HAP-1 (cell line): Measurements from ENCODE around the gene LTBR.
"Not testable (repeated sequence)": the region's sequence is repeated elsewhere in the genome, so short reads cannot be mapped to it uniquely, and the experiment has no call there.

Experiments
- DNase-seq, 2 experiments: peaks; one replicate each; pipeline ENCODE4 v3.0.0-alpha.2; 2016 to 2020; ENCODE audit warnings: low spot score in 2 of 2
- H3K27me3 ChIP-seq: fragments of 250-450 bp; sonication (Bioruptor Pico); 2 replicates; pipeline ENCODE4 v1.5.1; 2020; ENCODE audit warnings: low read depth, mild to moderate bottlenecking, moderate library complexity
- H3K36me3 ChIP-seq: fragments of 250-450 bp; sonication (Bioruptor Pico); replicated peaks from 2 replicates; pipeline ENCODE4 v1.5.1; 2020; ENCODE audit warnings: mild to moderate bottlenecking
- H3K4me1 ChIP-seq: fragments of 250-450 bp; sonication (Bioruptor Pico); 2 replicates; pipeline ENCODE4 v1.5.1; 2020; ENCODE audit warnings: mild to moderate bottlenecking
- H3K4me3 ChIP-seq: fragments of 250-450 bp; sonication (Bioruptor Pico); 2 replicates; pipeline ENCODE4 v1.5.1; 2020; ENCODE audit warnings: mild to moderate bottlenecking, moderate library complexity
- H3K9me3 ChIP-seq: fragments of 250-450 bp; sonication (Bioruptor Pico); 2 replicates; pipeline ENCODE4 v1.5.1; 2020; ENCODE audit warnings: mild to moderate bottlenecking, moderate library complexity
- in situ Hi-C: fragments of 300-500 bp; cut with MboI; formaldehyde crosslinking; loops from 3 replicates; pipeline ENCODE4 v1.14.3; 2020; ENCODE audit warnings: low sequenced_read_pairs, inconsistent platforms, mixed read lengths

Gene LTBR

DNA sequence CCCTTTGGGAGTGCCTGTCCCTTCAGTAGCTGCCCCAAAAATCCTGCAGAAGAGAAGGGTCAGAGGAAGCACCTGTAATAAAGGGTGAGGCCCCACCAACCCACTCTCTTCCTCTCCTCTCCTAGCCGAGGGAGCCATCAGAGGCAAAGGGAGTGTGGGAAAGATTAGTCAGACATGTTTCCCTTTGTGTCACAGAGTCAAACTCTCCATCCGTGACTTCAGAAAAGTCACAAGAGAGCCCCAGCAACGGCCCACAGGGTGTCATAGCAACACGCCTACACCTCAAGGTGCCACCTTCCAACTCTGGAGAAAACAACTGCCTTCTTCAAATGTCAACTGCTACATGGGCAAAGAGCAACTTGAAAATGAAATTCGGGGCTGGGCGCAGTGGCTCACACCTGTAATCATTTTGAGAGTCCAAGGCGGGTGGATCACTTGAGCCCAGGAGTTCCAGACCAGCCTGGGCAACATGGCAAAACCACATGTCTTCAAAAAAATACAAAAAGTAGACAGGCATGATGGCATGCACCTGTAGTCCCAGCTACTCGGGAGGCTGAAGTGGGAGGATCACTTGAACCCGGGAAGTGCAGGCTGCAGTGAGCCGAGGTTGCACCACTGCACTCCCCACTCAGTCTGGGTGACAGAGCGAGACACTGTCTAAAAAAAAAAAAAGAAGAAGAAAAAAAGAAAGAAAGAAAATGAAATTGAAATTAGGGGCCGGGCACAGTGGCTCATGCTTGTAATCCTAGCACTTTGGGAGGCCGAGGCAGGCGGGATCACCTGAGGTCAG, 43.1 kb downstream of the LTBR start:
- DNase-seq, result no peak
- in situ Hi-C loops, result loop anchor here (5.0 kb wide), 1 partner anchor 35 kb away; no protein-coding TSS in a partner anchor
- peaks cover 14% of the 10 kb centered on the region for H3K4me1 ChIP-seq
- no peaks in the 10 kb centered on the region for H3K36me3 ChIP-seq
- H3K9me3 ChIP-seq, result no peaks in the 10 kb centered on the region
- H3K27me3 ChIP-seq, result no peaks in the 10 kb centered on the region
- H3K4me3 ChIP-seq, result no peak overlapping the region

DNA sequence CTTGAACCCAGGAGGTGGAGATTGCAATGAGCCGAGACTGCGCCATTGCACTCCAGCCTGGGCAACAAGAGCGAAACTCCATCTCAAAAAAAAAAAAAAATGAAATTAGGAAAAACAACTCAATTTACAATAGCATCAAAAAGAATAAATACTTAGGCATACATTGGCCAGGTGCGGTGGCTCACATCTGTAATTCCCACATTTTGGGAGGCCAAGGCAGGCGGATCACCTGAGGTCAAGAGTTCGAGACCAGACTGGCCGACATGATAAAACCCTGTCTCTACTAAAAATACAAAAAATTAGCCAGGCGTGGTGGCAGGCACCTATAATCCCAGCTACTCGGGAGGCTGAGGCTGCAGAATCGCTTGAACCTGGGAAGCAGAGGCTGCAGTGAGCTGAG, 43.8 kb downstream of the LTBR start:
- in situ Hi-C loops, result loop anchor here (5.0 kb wide), 1 partner anchor 35 kb away; no protein-coding TSS in a partner anchor
- H3K4me3 ChIP-seq, H3K27me3 ChIP-seq, H3K36me3 ChIP-seq, DNase-seq, H3K9me3 ChIP-seq: not testable (repeated sequence)
- H3K4me1 ChIP-seq, result peaks cover 14% of the 10 kb centered on the region

DNA sequence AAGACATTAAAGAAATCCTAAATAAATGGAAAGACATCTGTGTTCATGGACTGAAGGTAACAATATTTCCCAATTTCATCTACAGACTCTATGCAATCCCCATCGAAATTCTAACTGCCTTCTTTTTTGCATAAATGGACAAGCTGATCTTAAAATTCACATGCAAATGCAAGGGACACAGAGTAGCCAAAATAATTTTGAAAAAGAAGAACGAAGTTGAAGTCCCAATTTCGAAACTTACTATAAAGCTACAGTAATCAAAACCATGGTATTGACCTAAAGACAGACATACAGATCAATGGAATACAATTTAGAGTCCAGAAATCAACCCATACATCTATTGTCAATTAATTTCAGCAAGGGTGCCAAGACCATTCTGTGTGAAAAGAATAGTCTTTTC, 44.4 kb downstream of the LTBR start:
- Histone ChIP-seq H3K4me3 (no peak overlapping the region), H3K9me3 (no peaks in the 10 kb centered on the region), H3K27me3 (no peaks in the 10 kb centered on the region), H3K4me1 (peaks cover 14% of the 10 kb centered on the region), H3K36me3 (no peaks in the 10 kb centered on the region)
- in situ Hi-C loops, result loop anchor here (5.0 kb wide), 1 partner anchor 34 kb away; no protein-coding TSS in a partner anchor
- DNase-seq, result no peak

DNA sequence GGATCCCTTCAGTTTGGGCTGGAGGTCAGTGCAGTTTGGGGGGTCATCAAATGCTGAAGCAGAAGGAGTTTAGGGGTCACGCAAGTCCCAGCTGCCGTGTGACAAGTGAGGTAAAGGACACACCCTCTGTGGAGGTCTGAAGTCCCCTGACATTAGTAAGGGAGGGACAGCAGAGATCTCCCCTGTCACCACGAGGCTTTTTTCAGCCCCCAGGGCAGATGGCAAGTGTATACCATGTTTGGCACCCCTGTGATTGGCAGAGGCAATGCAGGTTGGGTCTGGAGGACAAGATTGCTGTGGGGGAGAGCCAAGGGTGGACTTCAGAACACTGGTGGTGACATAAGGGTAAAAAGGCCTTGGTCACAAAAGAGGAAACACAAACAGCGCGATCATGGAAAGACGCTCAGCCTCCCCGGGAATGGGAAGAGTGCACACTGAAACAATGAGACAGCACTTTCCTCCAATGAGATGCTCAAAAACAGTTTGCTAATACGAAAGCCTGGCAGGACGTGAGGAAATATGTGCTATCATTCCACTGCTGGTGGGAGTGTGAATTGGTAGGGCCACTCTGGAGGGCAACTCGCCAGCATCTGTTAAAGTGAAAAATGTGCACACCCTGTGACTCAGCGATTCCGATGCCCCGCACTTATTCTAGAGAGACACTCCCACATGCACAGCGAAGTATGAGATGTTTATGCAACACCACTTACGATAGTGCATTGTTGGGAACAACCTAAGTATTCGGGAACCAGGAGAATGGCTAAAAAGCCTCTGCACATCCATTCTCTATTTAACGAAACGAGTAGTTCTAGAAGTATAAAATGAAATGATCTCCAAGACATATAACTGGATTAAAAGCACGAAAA, 46.4 kb downstream of the LTBR start:
- Histone ChIP-seq H3K9me3 (no peaks in the 10 kb centered on the region), H3K27me3 (no peaks in the 10 kb centered on the region), H3K36me3 (no peaks in the 10 kb centered on the region), H3K4me3 (no peak overlapping the region), H3K4me1 (peaks cover 14% of the 10 kb centered on the region)
- DNase-seq, result peak; percentile 55 to 74
- in situ Hi-C loops, result no loop called here

DNA sequence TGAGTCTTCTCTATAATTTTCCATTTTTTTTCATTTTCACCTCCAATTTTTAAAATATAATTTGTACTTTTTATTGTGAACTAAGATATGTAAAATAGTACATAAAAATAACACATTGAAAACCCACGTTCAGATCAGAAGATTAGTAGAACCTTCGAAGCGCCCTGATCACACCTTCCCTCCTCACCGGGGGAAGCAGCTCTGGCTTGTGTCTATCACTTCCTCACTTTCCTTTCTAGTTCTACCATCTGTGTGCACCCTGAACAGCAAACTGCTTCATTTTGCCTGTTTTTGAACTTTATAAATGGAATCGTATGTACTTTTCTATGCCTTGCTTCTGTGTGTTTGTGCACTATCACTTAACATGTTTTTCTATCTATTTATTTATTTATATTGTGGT, 49.0 kb downstream of the LTBR start:
- peaks cover 14% of the 10 kb centered on the region for H3K4me1 ChIP-seq
- H3K27me3 ChIP-seq, result no peaks in the 10 kb centered on the region
- no peaks in the 10 kb centered on the region for H3K9me3 ChIP-seq
- DNase-seq, result no peak
- no peak overlapping the region for H3K4me3 ChIP-seq
- in situ Hi-C loops, result no loop called here
- H3K36me3 ChIP-seq, result no peaks in the 10 kb centered on the region

DNA sequence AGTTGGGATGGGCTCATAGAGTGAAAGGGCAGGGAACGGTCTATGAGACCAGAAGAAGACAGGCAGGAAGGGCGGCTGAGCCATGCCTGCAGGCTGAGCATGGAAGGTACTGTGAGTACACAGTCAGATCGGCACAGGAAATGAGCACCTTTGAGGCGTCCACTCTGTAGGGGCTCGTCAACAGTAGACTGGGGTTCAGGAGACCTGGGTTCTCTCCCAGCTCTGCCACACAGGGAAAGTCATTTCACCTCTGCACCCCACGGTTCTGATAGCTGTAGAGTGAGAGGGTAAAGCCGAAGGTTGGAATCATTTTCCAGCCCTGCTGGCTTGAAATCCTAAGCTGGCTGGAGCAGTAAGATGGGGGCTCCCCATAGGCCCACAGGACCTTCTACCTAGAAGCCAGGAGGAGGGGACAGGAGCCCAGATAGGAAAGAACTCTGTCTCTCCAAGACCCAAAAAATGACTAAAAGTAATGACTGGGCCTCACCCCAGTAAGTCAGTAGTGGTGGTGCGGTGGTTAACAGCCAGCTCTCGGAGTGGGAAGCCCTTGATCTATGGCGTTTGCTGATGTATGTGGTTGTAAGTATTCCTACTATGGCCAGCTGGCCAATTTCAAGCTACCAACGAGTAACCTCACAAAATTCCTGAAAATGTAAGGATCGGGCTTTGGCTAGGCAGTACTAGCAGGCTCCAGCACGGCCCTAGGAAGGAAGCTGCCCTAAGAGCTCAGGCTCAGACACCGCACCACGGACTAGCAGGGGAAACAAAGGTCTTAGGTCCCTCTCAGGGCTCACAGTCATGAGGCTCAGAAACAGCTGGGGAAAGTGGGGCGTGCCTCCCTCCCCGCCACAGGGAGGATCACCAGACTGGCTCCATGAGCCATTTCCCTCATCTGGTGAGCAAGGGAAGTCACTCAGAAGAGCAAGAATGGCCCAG, 50.5 kb downstream of the LTBR start:
- Histone ChIP-seq H3K36me3 (no peaks in the 10 kb centered on the region), H3K4me3 (no peak overlapping the region), H3K9me3 (no peaks in the 10 kb centered on the region), H3K4me1 (peaks cover 14% of the 10 kb centered on the region), H3K27me3 (no peaks in the 10 kb centered on the region)
- in situ Hi-C loops, result no loop called here
- no peak for DNase-seq

DNA sequence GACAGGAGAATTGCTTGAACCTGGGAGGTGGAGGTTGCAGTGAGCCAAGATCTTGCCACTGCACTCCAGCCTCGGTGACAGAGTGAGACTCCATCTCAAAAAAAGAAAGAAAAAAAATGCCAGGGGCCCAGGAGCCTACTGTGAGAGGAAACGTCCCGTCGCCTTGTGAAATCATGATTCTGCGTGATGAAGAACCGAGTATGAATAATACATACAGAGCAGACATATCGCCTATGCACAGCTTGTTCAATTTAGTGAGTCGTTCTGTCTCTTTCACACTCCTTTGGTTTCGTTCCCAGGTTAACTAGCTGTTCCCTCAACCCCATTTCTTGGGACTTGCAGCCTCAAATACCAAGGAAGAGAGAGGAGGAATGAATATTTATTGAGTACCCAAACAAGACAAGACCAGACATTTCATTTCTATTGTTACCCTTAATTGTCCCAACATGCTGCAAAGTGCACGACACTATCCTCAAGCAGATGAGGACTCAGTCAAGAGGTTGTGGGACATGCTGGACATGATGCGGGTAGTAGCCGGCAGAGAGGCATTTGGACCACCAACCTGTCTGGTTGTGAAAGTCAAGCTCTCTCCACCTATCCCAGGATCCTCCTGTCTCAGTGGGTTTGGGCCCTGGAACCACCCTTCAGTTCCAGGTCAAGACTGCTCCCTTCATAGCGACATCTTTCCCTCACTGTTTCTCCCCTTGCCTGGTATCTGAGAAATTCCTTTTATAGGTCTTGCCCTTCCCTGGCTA, 52.2 kb downstream of the LTBR start:
- peaks cover 2% of the 10 kb centered on the region for H3K4me1 ChIP-seq
- no peak for DNase-seq
- in situ Hi-C loops, result no loop called here
- H3K27me3 ChIP-seq, result no peaks in the 10 kb centered on the region
- no peaks in the 10 kb centered on the region for H3K36me3 ChIP-seq
- no peak overlapping the region for H3K4me3 ChIP-seq
- no peaks in the 10 kb centered on the region for H3K9me3 ChIP-seq

DNA sequence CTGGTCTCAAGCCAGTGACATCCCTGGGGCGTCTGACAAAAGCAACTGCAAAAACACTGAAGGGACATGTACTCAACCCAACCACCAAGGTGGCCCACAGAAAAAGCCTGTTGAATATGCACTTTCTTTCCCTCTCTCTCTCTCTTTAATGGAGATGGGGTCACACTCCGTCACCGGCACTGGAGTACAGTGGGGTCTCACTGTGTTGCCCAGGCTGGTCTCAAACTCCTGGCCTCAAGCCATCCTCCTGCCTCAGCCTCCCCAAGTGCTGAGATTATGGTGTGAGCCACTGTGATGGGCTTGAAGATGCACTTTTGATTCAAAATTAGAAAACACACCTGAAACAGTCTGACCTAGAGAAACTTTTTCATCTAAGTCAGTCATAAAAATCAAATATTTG, 53.6 kb downstream of the LTBR start:
- no peaks in the 10 kb centered on the region for H3K4me1 ChIP-seq
- no peak for DNase-seq
- no peaks in the 10 kb centered on the region for H3K36me3 ChIP-seq
- no peaks in the 10 kb centered on the region for H3K27me3 ChIP-seq
- H3K9me3 ChIP-seq, result no peaks in the 10 kb centered on the region
- H3K4me3 ChIP-seq, result no peak overlapping the region
- in situ Hi-C loops, result no loop called here

DNA sequence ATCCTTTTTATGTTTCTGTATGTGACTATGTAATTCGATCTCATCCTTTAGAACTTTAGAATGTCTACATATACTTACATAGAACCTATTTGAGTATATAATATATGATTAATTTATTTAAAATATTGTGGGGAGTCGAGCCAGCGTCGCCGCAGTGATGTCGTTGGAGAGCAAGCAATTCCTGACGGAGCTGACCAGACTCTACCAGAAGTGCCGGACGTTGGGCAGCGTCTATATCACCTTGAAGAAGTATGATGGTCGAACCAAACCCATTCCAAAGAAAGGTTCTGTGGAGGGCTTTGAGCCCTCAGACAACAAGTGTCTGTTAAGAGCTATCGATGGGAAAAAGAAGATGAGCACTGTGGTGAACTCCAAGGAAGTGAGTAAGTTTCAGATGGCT, 54.4 kb downstream of the LTBR start:
- H3K36me3 ChIP-seq, result no peaks in the 10 kb centered on the region
- no peaks in the 10 kb centered on the region for H3K9me3 ChIP-seq
- no peak for DNase-seq
- no peak overlapping the region for H3K4me3 ChIP-seq
- H3K27me3 ChIP-seq, result no peaks in the 10 kb centered on the region
- in situ Hi-C loops, result no loop called here
- no peaks in the 10 kb centered on the region for H3K4me1 ChIP-seq

DNA sequence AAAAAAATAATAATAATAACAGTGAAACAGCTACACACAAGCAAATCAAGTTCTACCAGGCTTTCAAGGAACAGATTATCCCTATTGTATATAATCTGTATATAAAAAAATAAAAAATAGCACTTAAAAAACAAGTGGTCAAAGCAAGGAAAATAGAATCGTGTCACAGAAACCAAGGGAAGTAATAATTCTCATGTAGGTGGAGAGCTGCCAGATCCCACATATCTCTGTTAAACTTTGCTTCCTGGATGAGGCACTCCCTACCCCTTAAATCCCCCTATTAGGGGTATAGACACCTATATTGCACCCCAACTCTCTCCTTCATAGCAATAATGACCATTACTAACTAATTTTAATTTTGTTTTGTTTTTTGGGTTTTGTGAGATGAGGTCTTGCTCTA, 56.4 kb downstream of the LTBR start:
- in situ Hi-C loops, result no loop called here
- Histone ChIP-seq H3K4me1 (no peaks in the 10 kb centered on the region), H3K36me3 (no peaks in the 10 kb centered on the region), H3K4me3 (no peak overlapping the region), H3K9me3 (no peaks in the 10 kb centered on the region), H3K27me3 (0 out of 2 replicates have a peak, but pooled peaks cover 3% of the 10 kb centered on the region)
- DNase-seq, result no peak
